Epithelial cell of proximal tubule (primary cell): Measurements from ENCODE around the gene DDX19B. TPM values are rescaled to one million over a fixed set of nuclear protein-coding genes. Genes with fewer than 3 reads are reported as not detected.
A peak's percentile ranks its signal among the peaks of the same experiment; 100 is the strongest.
"Not testable (repeated sequence)": the region's sequence is repeated elsewhere in the genome, so short reads cannot be mapped to it uniquely, and the experiment has no call there.

Source experiments
- DNase-seq: peaks from one replicate; pipeline ENCODE4 v3.0.0-alpha.2; 2011; ENCODE audit warnings: low read depth
- H3K4me3 ChIP-seq: 2 replicates; pipeline ENCODE4 v1.5.1; 2011; ENCODE audit warnings: low read depth, mild to moderate bottlenecking, low read length
- total RNA-seq: library from RNA; depleted of rRNA; stranded (reverse); fragments of >200 nt; gene quantifications from 2 replicates; pipeline ENCODE4 v1.2.3, GENCODE V29; 2015
- TF ChIP-seq, protein P1 (sequence below): conservative IDR thresholded peaks from 2 replicates; pipeline ENCODE4 v1.5.1; 2012; ENCODE audit warnings: low read depth, mild to moderate bottlenecking, low read length

The DDX19B gene
- total RNA-seq, 1 donor from 2014 or later = 20.9 TPM

GRCh38 chr16:70267516-70267915 is 31.5 kb upstream of the DDX19B start:
- H3K4me3 ChIP-seq = no peak overlapping the region
- TF ChIP-seq, protein P1, sequence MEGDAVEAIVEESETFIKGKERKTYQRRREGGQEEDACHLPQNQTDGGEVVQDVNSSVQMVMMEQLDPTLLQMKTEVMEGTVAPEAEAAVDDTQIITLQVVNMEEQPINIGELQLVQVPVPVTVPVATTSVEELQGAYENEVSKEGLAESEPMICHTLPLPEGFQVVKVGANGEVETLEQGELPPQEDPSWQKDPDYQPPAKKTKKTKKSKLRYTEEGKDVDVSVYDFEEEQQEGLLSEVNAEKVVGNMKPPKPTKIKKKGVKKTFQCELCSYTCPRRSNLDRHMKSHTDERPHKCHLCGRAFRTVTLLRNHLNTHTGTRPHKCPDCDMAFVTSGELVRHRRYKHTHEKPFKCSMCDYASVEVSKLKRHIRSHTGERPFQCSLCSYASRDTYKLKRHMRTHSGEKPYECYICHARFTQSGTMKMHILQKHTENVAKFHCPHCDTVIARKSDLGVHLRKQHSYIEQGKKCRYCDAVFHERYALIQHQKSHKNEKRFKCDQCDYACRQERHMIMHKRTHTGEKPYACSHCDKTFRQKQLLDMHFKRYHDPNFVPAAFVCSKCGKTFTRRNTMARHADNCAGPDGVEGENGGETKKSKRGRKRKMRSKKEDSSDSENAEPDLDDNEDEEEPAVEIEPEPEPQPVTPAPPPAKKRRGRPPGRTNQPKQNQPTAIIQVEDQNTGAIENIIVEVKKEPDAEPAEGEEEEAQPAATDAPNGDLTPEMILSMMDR = peak; percentile 70
- no peak for DNase-seq

DNA sequence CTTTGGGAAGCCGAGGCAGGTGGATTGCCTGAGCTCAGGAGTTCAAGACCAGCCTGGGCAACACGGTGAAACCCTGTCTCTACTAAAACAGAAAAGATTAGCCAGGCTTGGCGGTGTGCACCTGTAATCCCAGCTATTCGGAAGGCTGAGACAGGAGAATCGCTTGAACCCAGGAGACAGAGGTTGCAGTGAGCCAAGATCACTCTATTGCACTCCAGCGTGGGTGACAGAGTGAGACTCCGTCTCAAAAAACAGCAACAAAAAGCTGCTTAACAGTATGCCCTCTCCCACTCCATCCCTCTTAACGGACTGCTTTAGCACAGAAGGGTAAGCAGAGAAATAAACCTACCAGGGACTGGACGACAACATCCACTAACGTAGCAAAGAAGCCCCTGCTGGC is 31.1 kb upstream of the DDX19B start:
- not testable (repeated sequence) for DNase-seq, H3K4me3 ChIP-seq

GRCh38 chr16:70269471-70269870 is 29.5 kb upstream of the DDX19B start:
- TF ChIP-seq, protein P1 = no peak
- H3K4me3 ChIP-seq = no peak overlapping the region
- no peak for DNase-seq

DNA sequence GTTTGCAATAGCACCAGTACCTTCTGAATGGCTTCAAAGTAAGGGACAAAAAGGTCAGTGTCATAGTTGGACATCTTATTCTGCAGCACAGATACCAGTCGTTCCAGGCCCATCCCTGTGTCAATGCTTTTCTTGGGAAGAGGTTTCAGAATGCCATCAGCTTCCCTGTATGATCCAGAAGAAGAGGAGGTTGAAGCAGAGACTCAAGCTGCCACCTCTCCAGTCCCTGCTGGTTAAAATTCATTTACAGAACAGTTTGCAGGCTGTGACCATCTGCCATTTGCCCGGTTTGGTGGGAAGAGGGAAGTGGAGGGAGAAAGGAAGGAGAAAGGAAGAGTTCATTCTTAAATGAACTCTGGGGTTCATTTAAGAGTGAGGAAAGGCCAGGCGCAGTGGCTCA is 28.8 kb upstream of the DDX19B start:
- DNase-seq = no peak
- TF ChIP-seq, protein P1 = no peak

DNA sequence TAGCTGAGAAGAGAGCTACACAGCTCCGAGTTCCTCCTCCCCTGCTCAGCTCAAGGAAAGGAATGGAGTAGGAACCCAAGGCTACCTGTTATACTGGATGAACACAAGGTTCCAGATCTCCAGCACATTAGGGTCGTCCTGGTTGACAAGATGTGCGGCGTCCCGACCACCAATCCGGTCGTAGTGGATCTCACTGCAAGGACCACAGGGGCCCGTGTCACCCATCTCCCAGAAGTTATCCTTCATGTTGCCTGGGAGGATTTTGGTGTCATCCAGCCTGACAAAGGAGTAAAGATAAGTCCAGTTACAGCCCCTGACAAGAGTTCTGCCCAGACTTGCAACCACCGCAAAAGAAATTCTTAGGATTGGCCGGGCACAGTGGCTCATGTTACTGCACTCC is 27.3 kb upstream of the DDX19B start:
- DNase-seq = no peak
- TF ChIP-seq, protein P1 = no peak
- H3K4me3 ChIP-seq = no peak overlapping the region

More for the DNA sequence above, 28.8 kb upstream of the DDX19B start:
- no peak overlapping the region for H3K4me3 ChIP-seq

- no peak for DNase-seq
- TF ChIP-seq, protein P1 = no peak
- H3K4me3 ChIP-seq = no peak overlapping the region
These were observed 22.6 kb upstream of the DDX19B start for GRCh38 chr16:70276392-70276791.

GRCh38 chr16:70287304-70287971 is 11.5 kb upstream of the DDX19B start:
- H3K4me3 ChIP-seq = peak overlapping the region; percentile 83
- DNase-seq = not testable (repeated sequence)

- DNase-seq = peak; percentile 94
- H3K4me3 ChIP-seq = peak within 1 kb of the TSS; percentile 83
- TF ChIP-seq, protein P1 = no peak
These were observed 9.5 kb upstream of the DDX19B start, which contains the start of gene AARS1 for GRCh38 chr16:70289229-70290094. Gene AARS1 (minus strand): TSS chr16:70289506. CDS start chr16:70282763, 6,743 bp downstream.
